SU-DHL-6 (cell line): ENCODE measurements around the gene SPINK4.

Experiments
- CTCF ChIP-seq: fragments of 200-600 bp; sonication (generic); IDR thresholded peaks from one replicate; pipeline ENCODE4 v1.5.1; 2017; ENCODE audit warnings: antibody characterized with exemption, mild to moderate bottlenecking, low read length, moderate library complexity; ENCODE audit not compliant: insufficient read depth, poor library complexity, severe bottlenecking
- EZH2phosphoT487 ChIP-seq: fragments of 200-600 bp; sonication (generic), shearing (Covaris generic); conservative IDR thresholded peaks from 2 replicates; pipeline ENCODE4 v1.6.1; 2018; ENCODE audit warnings: mild to moderate bottlenecking, antibody characterized with exemption, low read length, moderate library complexity, mixed read lengths

- TF ChIP-seq CTCF (peak; percentile 97), EZH2phosphoT487 (no peak)
Measured at GRCh38 chr9:33287087-33287490, 47.1 kb downstream of the SPINK4 start.
